NCI-H524 treated with DMSO at 0.1 percent for 48 hours (cell line): ENCODE data around the gene RNF123.

Experiments used
- DNase-seq: peaks from one replicate; lab custom pipeline; 2025; lab: John Stamatoyannopoulos, UW

Gene RNF123

GRCh38 chr3:49750056-49750455 is 60.7 kb downstream of the RNF123 start:
- no peak for DNase-seq

- no peak for DNase-seq
Measured at GRCh38 chr3:49751501-49751900, 62.1 kb downstream of the RNF123 start.

GRCh38 chr3:49754536-49754935 is 65.2 kb downstream of the RNF123 start:
- DNase-seq: no peak

- DNase-seq: no peak
Measured at GRCh38 chr3:49756036-49756435, 66.7 kb downstream of the RNF123 start.

GRCh38 chr3:49757197-49757596 is 67.8 kb downstream of the RNF123 start:
- no peak for DNase-seq

GRCh38 chr3:49759226-49759625 is 69.9 kb downstream of the RNF123 start:
- DNase-seq: no peak

- no peak for DNase-seq
Measured at GRCh38 chr3:49761661-49762060, 72.3 kb downstream of the RNF123 start.

GRCh38 chr3:49763981-49764380 is 74.6 kb downstream of the RNF123 start:
- DNase-seq: no peak

GRCh38 chr3:49769286-49769915 is 80.0 kb downstream of the RNF123 start:
- no peak for DNase-seq

GRCh38 chr3:49769926-49770325 is 80.6 kb downstream of the RNF123 start:
- DNase-seq: no peak
